MG63 (cell line): ENCODE results near the gene YAE1. TPM values are rescaled to one million over a fixed set of nuclear protein-coding genes. Genes with fewer than 3 reads are reported as not detected.

Source experiments
- DNase-seq: peaks from one replicate; pipeline ENCODE4 v3.0.0-alpha.2; 2020
- H3K27me3 ChIP-seq: fragments of 250-450 bp; sonication (Bioruptor Pico); 2 replicates; pipeline ENCODE4 v1.5.1; 2020; ENCODE audit warnings: mild to moderate bottlenecking, moderate library complexity
- H3K36me3 ChIP-seq: fragments of 250-450 bp; sonication (Bioruptor Pico); 2 replicates; pipeline ENCODE4 v1.5.1; 2020; ENCODE audit warnings: mild to moderate bottlenecking, moderate library complexity
- H3K4me3 ChIP-seq: fragments of 250-450 bp; sonication (Bioruptor Pico); 2 replicates; pipeline ENCODE4 v1.5.1; 2020; ENCODE audit warnings: mild to moderate bottlenecking, moderate library complexity
- H3K9me3 ChIP-seq: fragments of 250-450 bp; sonication (Bioruptor Pico); 2 replicates; pipeline ENCODE4 v1.5.1; 2020; ENCODE audit warnings: mild to moderate bottlenecking, moderate library complexity
- total RNA-seq: library from RNA; depleted of rRNA; stranded (reverse); fragments of >200 nt; shearing (Covaris generic); gene quantifications from 2 replicates; pipeline ENCODE4 v1.2.3, GENCODE V29; 2014; ENCODE audit warnings: low replicate concordance

Gene YAE1
- total RNA-seq, 1 experiment from 2014 or later, result 26.3 TPM

DNA sequence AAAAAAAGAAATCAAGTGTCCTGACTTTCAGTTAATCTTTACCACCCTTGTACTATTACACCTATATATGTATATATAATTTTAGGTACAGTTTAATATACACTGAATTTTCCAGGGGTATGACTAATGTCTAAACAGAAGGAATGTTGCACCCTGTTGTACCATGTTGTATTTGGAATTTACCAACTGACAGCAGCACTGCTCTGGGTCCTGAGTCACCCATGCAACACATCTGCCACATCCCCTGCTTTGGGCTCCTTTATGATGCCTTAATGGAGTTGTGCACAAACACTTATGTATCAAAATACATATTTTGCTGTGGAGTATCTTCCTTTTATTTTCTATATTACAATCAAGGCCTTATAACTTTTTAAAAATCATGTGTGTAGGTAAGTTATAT is 21.2 kb downstream of the YAE1 start:
- Histone ChIP-seq H3K27me3 (no peaks in the 10 kb centered on the region), H3K4me3 (no peak overlapping the region), H3K36me3 (no peaks in the 10 kb centered on the region), H3K9me3 (no peaks in the 10 kb centered on the region)
- DNase-seq, result peak; percentile 13

GRCh38 chr7:39588416-39588815 is 22.2 kb downstream of the YAE1 start:
- H3K27me3 ChIP-seq, result no peaks in the 10 kb centered on the region
- no peak for DNase-seq
- no peaks in the 10 kb centered on the region for H3K36me3 ChIP-seq
- H3K4me3 ChIP-seq, result no peak overlapping the region
- H3K9me3 ChIP-seq, result no peaks in the 10 kb centered on the region

DNA sequence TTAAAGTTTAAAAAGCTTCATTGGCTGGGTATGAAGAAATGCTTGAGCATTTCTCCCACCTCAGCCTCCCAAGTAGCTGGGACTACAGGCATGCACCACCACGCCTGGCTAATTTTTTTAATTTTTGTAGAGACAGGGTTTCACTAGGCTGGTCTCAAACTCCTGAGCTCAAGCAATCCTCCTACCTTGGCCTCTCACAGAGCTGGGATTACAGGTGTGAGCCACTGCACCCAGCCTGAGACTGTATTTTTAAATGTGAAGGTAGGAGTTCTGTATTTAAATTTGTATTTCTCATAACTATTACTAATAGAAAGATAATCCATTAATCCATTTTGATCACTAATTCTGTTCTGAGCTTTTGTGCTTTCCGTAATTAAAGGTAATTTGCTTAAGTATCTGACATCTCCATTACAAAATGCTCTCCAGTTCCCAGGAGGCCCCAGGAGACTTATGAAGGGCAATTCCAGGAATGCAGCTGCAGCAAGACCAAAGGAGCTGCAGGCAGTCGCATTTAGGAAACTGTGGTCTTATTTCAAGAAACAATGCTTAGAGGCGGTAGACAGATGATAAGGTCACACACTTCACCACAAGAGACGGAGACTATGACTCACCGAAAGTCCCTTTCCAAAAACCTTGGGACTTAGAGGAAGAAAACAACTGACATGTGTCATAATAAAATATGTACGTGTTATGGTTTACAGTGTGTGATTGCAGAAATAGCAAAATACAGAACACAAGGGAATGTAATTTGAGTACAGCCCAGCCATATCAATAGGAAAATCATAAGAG is 23.3 kb downstream of the YAE1 start:
- Histone ChIP-seq H3K4me3 (no peak overlapping the region), H3K9me3 (no peaks in the 10 kb centered on the region), H3K27me3 (no peaks in the 10 kb centered on the region), H3K36me3 (no peaks in the 10 kb centered on the region)
- peak; percentile 30 for DNase-seq

DNA sequence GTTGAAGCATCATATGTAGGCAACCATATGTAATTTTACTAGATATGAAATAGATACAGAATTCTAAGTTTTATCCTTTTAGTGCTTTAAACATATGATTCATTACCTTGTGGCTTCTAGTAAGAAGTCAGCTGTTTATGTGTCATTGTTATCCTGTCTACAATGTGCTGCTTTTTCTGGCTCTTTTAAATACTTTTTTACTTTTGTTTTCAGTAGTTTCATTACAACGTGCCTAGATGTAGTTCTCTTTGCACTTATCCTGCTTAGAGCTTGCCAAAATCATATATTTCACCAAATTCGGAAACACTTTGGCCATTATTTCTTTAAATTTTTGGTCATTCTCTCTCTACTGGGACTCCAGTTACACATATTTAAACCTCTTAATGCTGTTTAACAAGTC is 26.4 kb downstream of the YAE1 start:
- no peak overlapping the region for H3K4me3 ChIP-seq
- DNase-seq, result no peak
- H3K9me3 ChIP-seq, result no peaks in the 10 kb centered on the region
- no peaks in the 10 kb centered on the region for H3K36me3 ChIP-seq
- H3K27me3 ChIP-seq, result no peaks in the 10 kb centered on the region

DNA sequence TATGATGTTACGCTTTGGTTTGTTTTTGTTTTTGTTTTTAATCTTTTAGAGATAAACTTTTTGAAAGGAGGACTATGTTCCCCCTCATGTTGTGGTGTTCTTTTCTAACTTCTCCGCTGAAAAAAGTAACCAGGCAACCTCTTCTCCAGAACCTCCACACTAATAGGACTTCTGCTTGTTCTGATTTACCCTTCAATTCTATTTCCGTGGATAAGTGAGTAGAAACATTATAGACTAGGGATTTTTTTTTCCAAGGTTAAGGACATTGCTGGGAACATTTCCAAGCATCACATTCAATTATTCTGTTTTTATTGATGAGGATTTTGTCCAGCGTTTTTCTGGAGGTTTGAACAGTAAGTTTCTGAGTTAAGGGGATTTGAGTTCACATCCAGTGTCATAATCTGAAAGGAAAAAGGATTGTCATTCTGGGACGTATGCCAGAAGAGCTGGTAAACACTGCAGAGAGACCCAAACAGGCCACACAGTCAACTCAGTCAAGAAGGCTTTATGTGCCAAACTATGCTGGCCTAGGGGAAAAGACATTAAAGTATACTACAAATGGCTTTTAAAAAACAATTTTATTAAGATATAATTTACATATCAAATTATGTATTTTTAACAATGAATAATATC is 28.9 kb downstream of the YAE1 start:
- DNase-seq, result peak; percentile 6
- Histone ChIP-seq H3K4me3 (no peak overlapping the region), H3K9me3 (no peaks in the 10 kb centered on the region), H3K36me3 (no peaks in the 10 kb centered on the region), H3K27me3 (no peaks in the 10 kb centered on the region)

GRCh38 chr7:39602351-39602750 is 36.1 kb downstream of the YAE1 start:
- no peaks in the 10 kb centered on the region for H3K9me3 ChIP-seq
- no peak overlapping the region for H3K4me3 ChIP-seq
- H3K27me3 ChIP-seq, result no peaks in the 10 kb centered on the region
- H3K36me3 ChIP-seq, result no peaks in the 10 kb centered on the region
- no peak for DNase-seq

DNA sequence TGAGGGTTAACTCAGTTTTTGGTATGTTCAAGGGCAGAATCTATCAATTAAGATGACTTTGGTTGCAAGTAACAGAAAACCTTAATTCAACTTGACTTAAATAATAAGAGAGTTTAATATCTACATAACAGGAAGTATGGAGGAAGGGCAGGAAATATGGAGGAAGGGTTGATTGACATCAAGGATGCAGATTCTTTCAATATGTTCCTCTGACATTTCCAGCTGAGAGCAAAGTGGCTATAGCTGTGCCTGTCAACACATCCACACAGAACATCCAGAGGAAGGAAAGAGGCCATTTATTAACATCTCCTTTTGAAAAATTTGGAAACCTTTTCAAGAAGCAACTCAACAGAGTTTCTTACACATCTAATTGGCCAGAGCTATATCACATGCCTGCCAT is 37.7 kb downstream of the YAE1 start:
- Histone ChIP-seq H3K27me3 (no peaks in the 10 kb centered on the region), H3K4me3 (no peak overlapping the region), H3K9me3 (no peaks in the 10 kb centered on the region), H3K36me3 (no peaks in the 10 kb centered on the region)
- DNase-seq, result no peak

- DNase-seq, result no peak
- H3K4me3 ChIP-seq, result no peak overlapping the region
- no peaks in the 10 kb centered on the region for H3K36me3 ChIP-seq
- H3K9me3 ChIP-seq, result no peaks in the 10 kb centered on the region
- no peaks in the 10 kb centered on the region for H3K27me3 ChIP-seq
These were observed 38.9 kb downstream of the YAE1 start for GRCh38 chr7:39605087-39605486.

GRCh38 chr7:39606352-39606751 is 40.1 kb downstream of the YAE1 start:
- DNase-seq, result no peak
- H3K4me3 ChIP-seq, result no peak overlapping the region
- no peaks in the 10 kb centered on the region for H3K27me3 ChIP-seq
- no peaks in the 10 kb centered on the region for H3K36me3 ChIP-seq
- H3K9me3 ChIP-seq, result no peaks in the 10 kb centered on the region

DNA sequence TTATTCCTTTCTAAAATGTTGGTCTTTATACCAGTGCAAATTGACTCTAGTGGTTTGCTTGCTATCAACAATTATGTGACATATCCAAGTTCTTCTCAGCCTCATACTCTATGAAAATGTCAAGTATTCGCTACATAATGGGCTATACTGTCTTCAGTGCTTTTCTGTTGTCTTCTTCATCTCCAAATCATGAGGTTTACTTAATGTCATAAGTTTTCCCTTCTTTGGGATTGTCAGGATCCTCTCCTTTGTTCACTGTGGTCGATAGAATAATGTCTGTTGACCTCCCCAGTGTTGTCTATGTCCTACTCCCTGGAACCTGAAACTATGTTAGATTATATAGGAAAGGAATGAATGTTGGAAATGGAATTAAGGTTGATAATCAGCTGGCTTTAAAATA is 40.7 kb downstream of the YAE1 start:
- Histone ChIP-seq H3K27me3 (no peaks in the 10 kb centered on the region), H3K9me3 (no peaks in the 10 kb centered on the region), H3K36me3 (no peaks in the 10 kb centered on the region), H3K4me3 (no peak overlapping the region)
- no peak for DNase-seq

GRCh38 chr7:39607865-39608264 is 41.7 kb downstream of the YAE1 start:
- Histone ChIP-seq H3K9me3 (no peaks in the 10 kb centered on the region), H3K4me3 (no peak overlapping the region), H3K36me3 (no peaks in the 10 kb centered on the region), H3K27me3 (no peaks in the 10 kb centered on the region)
- no peak for DNase-seq

DNA sequence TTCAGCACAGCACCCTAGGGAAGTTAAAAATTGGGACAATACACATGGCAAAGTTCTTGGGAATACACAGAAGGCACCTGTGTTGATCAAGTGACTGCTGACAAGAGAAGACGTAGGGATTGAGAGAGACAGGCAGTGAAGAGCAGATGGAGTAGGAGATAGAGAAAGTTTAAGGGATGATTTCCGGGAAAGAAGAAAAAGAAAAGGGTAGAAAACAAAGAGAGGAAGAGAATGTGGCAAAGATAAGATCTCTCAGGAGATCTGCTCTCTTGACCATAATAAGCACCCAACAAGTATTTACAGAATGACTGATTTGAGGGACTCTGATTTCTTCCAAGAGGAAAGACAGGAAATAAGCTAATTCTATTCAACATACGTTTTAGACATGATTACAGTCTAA is 42.1 kb downstream of the YAE1 start:
- Histone ChIP-seq H3K9me3 (no peaks in the 10 kb centered on the region), H3K36me3 (no peaks in the 10 kb centered on the region), H3K4me3 (no peak overlapping the region), H3K27me3 (no peaks in the 10 kb centered on the region)
- no peak for DNase-seq

DNA sequence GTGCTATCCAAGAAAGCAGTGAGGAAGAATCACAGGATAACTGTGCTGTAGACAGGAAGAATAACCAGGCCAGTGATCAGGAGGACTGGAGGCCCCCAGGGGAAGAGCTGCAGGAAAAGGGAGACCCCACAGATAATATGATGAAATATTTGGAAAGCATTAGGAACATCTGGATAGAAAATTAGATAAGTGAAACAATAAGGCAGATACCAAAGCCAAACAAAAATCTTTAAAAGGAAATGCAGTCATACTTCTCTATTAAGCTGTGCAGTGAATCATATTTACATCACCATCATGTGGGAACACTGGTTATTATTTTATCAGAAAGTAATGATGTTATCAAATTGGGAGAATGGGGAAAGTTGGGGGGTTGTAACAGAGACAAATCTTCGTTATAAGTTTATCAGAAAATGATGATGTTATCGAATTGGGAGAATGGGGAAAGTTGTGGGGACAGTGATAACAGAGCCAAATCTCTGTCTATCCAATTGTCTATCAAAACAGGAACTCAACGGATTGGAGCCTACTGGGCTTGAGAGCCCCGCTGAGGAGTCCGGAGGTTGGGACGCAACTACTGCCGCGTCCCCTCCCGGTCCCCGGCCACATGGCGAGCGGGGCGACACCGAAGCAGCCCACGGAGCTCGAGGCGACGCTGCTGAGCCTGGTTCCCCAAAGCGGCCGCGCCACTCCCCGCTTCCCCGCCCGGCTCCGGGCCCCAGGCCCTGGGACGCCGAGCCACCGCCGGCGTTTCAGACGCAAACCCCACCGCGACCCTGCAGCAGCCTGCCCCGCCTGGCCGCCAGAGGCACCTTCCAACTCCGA is 43.1 kb downstream of the YAE1 start:
- DNase-seq, result no peak
- H3K9me3 ChIP-seq, result no peaks in the 10 kb centered on the region
- H3K36me3 ChIP-seq, result no peaks in the 10 kb centered on the region
- no peak overlapping the region for H3K4me3 ChIP-seq
- no peaks in the 10 kb centered on the region for H3K27me3 ChIP-seq

GRCh38 chr7:39609935-39610263 is 43.7 kb downstream of the YAE1 start:
- Histone ChIP-seq H3K27me3 (no peaks in the 10 kb centered on the region), H3K4me3 (no peak overlapping the region), H3K36me3 (no peaks in the 10 kb centered on the region), H3K9me3 (no peaks in the 10 kb centered on the region)
- DNase-seq, result no peak

GRCh38 chr7:39613577-39613976 is 47.4 kb downstream of the YAE1 start:
- no peak for DNase-seq
- H3K36me3 ChIP-seq, result no peaks in the 10 kb centered on the region
- H3K27me3 ChIP-seq, result no peaks in the 10 kb centered on the region
- no peak overlapping the region for H3K4me3 ChIP-seq
- no peaks in the 10 kb centered on the region for H3K9me3 ChIP-seq

DNA sequence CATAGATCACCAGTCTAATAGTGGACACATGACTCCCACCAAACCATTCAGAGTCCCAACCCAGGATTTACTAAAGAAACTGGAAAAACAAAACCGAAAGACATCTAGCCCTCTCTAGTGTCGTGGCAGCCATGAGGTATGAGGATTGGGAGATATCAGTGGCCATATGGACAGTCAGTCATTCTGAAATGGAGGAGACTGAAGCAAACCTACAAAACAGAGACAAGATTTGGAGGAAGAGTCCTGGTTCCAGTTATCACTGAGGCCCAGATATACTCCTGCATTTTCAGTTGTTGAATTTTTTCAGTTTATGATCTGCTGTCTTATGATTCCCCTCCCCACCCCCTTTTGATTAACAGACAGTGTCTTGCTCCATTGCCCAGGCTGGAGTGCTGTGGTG is 48.1 kb downstream of the YAE1 start:
- Histone ChIP-seq H3K9me3 (no peaks in the 10 kb centered on the region), H3K36me3 (no peaks in the 10 kb centered on the region), H3K4me3 (no peak overlapping the region), H3K27me3 (no peaks in the 10 kb centered on the region)
- no peak for DNase-seq

DNA sequence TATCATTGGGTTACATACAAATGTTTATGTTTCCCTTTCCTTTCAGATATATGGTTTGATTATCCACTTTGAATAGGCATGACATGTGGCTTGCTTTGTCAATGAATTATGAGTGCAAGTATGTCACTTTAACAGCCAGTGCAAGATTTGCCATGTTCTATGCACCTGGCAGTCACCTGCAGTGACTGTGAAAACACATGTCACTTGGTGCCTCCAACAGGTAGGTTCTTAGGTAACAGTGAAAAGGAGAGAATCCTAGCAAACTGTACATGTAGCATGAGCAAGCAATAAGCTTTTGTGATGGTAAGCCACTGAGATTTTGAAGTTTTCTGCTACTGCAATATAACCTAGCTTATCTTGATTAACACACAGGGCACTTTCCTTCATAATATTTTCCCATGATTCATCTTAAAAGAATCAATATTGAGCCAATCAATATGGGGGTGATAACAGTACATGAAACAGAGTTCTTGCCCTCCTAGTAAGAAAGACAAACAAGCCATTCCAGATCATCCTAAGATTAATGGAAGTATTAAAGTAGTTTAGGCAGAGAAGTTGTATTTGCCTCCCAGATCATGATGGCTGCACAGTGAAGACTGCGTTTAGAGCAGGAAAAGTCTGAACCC is 49.3 kb downstream of the YAE1 start:
- no peak for DNase-seq
- H3K36me3 ChIP-seq, result no peaks in the 10 kb centered on the region
- no peak overlapping the region for H3K4me3 ChIP-seq
- no peaks in the 10 kb centered on the region for H3K27me3 ChIP-seq
- no peaks in the 10 kb centered on the region for H3K9me3 ChIP-seq
